ENCODE measurements around the gene NADK2.
A peak's percentile ranks its signal among the peaks of the same experiment; 100 is the strongest.

The NADK2 gene

GRCh38 chr5:36240779-36241630 lies 720 bp downstream of the NADK2 start (continued):
- TF ChIP-seq ZNF488 (tag by site-specific recombination; IDR thresholded peaks at IDR 0.05) (no peak), ZNF274 (IDR thresholded peaks at IDR 0.05; ENCODE audit: low read length) (no peak), ZNF274 (tag by site-specific recombination; IDR thresholded peaks at IDR 0.05; ENCODE audit: borderline replicate concordance) (no peak), ZNF16 (tag by site-specific recombination; IDR thresholded peaks at IDR 0.05; ENCODE audit: low read depth) (no peak), OVOL3 (tag by site-specific recombination; IDR thresholded peaks at IDR 0.05) (0 out of 2 replicates have a peak, but pooled peaks have one; percentile 9), ZNF792 (tag by site-specific recombination; IDR thresholded peaks at IDR 0.05) (no peak), ZNF610 (tag by site-specific recombination; IDR thresholded peaks at IDR 0.05; ENCODE audit: borderline replicate concordance) (0 out of 2 replicates have a peak, but pooled peaks have one; percentile 21), ZNF37A (tag by site-specific recombination; IDR thresholded peaks at IDR 0.05) (no peak), AEBP2 (tag by site-specific recombination; IDR thresholded peaks at IDR 0.05; ENCODE audit: borderline replicate concordance) (no peak), HOXA7 (CRISPR knock-in tag; IDR thresholded peaks at IDR 0.05; ENCODE audit: borderline replicate concordance) (no peak), ZNF658 (tag by site-specific recombination; IDR thresholded peaks at IDR 0.05) (no peak), ZBTB20 (tag by site-specific recombination; IDR thresholded peaks at IDR 0.05) (peak; percentile 97), SCRT1 (tag by site-specific recombination; IDR thresholded peaks at IDR 0.05; ENCODE audit: borderline replicate concordance) (no peak), SP7 (tag by site-specific recombination; IDR thresholded peaks at IDR 0.05) (peak; percentile 50), ZNF692 (tag by site-specific recombination; IDR thresholded peaks at IDR 0.05) (peak; percentile 94), ZNF239 (tag by site-specific recombination; IDR thresholded peaks at IDR 0.05) (no peak), ZSCAN16 (tag by site-specific recombination; IDR thresholded peaks at IDR 0.05) (no peak), ZBTB8A (tag by site-specific recombination; IDR thresholded peaks at IDR 0.05) (peak; percentile 93), ZNF555 (tag by site-specific recombination; conservative IDR thresholded peaks at IDR 0.05) (no peak), ZEB2 (tag by site-specific recombination; IDR thresholded peaks at IDR 0.05) (peak; percentile 84), ZNF664 (tag by site-specific recombination; IDR thresholded peaks at IDR 0.05) (no peak), ZNF530 (tag by site-specific recombination; IDR thresholded peaks at IDR 0.05; ENCODE audit: low read depth) (no peak), ZSCAN5A (tag by site-specific recombination; IDR thresholded peaks at IDR 0.05) (no peak), SP3 (tag by site-specific recombination; IDR thresholded peaks at IDR 0.05) (peak; percentile 47), ZBTB6 (tag by site-specific recombination; IDR thresholded peaks at IDR 0.05) (no peak), ZNF521 (tag by site-specific recombination; IDR thresholded peaks at IDR 0.05) (no peak), HIC1 (tag by site-specific recombination; IDR thresholded peaks at IDR 0.05) (no peak), KLF16 (tag by site-specific recombination; IDR thresholded peaks at IDR 0.05) (peak; percentile 72), ZIC2 (tag by site-specific recombination; IDR thresholded peaks at IDR 0.05) (peak; percentile 70; the same call in 1 of the 2 replicates), ZBTB44 (tag by site-specific recombination; IDR thresholded peaks at IDR 0.05) (no peak)
